HG02763 (cell line): ENCODE measurements around the gene PLGRKT.
A peak's percentile ranks its signal among the peaks of the same experiment; 100 is the strongest.
"Not testable (repeated sequence)": the region's sequence is repeated elsewhere in the genome, so short reads cannot be mapped to it uniquely, and the experiment has no call there.

Source experiments
- ATAC-seq: cut with Tn5 transposase; IDR thresholded peaks from one replicate; pipeline ENCODE4 v1.9.1; 2021; ENCODE audit warnings: mild to moderate bottlenecking, moderate library complexity; ENCODE audit not compliant: unreplicated experiment

The PLGRKT gene, protein sequence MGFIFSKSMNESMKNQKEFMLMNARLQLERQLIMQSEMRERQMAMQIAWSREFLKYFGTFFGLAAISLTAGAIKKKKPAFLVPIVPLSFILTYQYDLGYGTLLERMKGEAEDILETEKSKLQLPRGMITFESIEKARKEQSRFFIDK

DNA sequence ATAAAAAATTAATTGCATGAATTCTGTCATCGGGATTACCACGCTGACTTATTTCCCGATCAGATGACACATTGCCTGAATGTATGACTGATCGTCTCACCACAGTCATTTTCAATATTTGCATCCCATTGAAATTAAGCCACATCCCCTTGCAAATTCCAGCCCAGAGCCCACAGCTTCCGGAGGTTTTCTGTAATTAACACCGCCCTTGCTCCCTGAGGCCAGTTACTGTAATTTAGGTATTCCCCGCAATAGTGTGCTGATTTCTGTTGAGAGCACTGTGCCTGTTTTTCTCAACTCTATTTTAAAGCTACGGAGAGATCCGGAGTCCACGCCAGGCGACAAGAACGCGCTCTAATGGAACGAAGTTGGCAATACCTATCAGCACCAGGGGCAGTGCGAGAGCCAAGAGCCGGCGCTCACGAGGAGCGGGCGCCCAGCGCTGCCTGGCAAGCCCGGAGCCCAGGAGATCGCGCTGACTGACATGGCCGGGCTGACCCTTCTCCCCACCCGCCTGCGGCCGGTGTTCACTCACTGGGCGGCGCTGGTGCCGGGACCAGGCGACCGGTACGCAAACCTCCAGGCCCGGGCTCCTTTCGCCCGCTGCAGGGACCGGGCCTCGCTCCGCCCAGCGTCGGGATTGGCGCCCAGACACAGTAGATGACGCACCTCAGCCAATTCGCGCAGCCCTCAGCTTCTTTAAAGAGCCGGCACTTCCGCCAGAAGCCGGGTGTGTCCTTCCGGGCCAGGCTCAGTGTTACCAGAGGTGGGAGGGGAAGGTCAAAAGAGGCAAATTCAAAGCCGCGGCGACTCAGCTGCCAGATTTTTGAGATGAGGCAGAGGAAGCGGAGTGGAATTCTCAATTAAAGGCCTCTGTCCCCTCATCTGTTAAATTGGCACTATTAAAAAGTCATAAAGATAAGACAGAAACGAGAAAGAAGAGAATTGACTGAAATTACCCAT lies at the start of gene PLGRKT:
TSS of gene PLGRKT (minus strand) at position 672 of the 963 bp plus-strand sequence. CDS start 5,948 bp downstream, outside the sequence.
- peak; percentile 88 for ATAC-seq

DNA sequence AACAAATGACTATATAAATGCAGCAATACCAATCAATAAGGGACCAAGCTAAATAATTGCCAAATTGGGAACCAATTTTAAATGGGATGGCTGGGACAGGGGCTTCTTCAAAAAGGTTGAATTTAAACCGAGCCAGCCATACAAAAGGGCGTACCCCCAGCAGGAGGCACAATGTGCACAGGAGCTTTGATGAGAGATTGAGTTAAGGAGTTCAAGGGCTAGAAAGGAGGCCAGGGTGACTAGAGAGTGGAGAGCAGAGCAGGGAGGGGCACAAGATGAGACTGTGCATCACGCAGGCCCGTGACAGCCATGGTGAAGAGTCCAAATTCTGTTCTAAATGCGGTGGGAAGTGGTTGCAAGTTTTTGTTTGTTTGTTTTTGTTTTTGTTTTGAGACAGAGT lies 49.3 kb upstream of the PLGRKT start:
- no peak for ATAC-seq

DNA sequence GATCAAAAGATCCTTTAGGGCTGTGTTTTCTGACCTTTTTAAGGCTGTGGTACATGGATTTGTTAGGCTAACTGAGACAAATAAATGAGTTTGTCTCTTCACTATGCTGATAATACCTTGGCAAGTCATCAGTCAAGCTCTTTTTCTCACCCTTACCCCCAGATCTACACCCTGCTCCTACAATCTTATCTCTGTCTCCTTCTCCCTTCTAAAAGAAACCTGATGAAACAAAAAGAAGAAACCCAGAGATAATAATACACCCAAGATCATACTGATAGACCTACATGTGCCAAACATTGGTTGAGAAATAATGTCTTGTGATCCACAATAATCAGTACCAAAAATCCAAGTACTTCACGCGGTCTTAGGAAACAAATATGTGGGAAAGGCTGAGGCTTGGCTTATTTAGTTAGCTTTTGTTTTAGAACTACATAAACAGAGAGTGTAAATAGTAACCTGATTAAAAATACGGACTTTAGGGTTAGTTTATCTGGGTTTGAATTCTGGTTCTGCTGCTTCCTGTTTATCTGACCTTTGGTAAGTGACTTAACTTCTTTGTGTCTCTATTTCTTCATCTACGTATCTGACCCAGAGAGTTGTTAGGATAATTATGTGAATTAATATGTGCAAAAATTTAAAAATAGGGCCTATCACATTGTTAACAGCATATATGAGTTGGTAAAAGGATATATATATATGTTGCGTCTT lies 47.8 kb upstream of the PLGRKT start:
- ATAC-seq, result no peak

DNA sequence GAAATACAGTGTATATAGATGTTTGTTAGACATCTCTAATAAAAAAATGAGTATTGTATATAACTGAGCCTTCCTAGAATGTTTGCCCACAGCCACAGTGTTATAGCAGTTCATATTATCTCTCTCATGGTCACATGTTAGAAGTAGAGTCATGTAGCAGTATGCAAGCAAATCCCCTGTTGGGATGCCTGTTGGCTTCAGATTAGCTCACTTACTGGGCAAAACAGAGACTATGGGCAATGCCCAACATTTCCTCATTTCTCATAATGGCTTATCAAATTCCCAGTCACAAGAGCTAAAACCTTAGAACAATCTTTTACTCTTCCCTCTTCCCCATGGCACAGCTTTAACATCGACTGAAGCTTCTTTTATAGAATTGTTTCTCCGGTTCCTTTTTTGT lies 45.6 kb upstream of the PLGRKT start:
- no peak for ATAC-seq

DNA sequence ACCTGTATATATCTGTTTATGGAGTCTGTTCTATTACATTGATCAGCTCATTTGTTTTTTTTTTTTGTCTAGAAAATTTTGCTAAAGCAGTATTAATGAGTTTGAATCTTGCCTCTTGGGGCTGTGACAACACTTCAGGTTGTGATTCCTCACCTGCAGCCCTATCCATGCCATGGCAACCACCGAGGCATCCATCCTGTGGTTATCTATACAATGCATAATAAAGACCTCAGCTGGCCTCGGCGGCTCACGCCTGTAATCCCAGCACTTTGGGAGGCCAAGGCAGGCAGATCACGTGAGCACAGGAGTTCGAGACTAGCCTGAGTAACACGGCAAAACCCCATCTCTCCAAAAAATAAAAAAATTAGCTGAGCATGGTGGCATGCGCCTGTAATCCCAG lies 44.5 kb upstream of the PLGRKT start:
- ATAC-seq, result no peak

DNA sequence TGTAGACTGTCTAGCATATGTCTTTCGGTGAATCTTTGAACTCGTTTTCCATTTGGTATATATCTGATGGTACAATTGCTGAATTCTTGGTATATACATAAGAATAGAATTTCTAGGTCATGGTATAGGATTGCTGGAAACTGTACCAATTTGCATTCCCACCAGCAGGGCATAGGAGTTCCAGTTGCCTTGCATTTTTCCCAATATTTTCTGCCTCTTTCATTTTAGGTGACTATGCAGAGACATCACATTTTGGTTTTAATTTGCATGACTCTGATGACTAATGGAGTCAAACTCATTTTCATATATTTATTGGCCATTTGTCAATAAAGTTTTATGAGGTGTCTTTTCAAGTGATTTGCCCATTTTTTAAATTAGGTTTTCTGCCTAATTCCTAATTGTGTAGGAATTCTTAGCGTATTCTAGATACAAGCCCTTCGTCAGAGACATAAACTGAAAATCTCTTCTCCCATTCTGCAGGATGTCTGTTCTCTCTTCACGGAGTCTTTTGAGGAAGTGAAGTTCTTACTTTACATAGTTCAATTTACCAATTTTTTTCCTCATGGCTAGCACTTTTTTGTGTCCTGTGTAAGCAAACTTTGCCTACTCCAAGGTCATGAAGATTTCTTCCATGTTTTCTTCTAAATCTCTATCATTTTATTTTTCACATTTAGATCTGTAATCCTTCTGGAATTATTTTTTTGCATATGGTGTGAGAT lies 43.8 kb upstream of the PLGRKT start:
- no peak for ATAC-seq

DNA sequence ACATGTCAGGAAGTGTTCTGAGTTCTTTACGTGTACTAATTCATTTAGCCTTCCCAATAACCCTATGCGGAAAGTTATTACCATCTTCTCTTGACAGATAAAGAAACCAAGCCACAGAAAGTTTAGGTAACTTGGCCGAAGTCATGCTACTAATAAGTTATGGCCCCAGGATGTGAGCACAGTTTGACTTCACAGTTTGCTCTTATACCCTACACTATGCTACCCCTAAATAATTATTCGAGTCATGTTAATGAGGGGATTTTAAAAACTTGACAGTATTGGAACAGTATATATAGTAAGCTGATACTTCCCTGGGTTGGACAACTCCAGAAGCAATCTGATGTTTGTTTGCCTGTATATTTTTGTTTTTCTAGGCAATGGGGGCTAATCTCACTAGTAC lies 43.2 kb upstream of the PLGRKT start:
- ATAC-seq, result no peak

DNA sequence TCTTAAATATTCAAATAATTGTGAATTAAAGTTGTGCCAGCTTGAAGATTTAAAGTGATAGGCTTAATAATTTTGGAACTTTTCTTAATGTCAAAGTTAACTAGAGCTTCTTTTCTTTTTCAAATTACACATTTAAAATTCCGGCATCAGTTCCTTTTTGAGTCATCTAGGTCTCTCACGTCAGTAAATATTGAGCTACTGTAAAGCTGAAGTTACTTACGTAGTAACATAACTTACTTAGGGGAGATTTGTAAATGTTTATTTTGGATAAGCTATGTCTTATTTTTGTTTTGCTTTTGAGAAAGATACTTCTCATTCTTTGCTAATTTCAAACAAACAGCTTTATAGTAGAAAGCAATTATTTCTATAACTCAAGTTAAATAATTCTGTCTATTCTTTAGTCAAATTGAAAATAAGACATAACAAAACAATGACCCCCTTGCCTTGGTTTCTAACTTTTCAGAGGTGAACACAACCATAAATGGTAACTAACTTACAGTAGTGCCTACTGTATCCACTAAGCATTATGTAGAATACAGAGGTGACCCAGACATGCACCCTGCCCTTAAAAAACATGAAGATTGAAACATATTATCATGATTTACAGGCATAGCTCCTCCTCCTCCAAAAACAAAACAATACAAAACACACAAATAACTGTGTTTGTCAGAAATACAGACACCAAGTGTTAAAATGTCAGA lies 42.4 kb upstream of the PLGRKT start:
- ATAC-seq, result no peak

DNA sequence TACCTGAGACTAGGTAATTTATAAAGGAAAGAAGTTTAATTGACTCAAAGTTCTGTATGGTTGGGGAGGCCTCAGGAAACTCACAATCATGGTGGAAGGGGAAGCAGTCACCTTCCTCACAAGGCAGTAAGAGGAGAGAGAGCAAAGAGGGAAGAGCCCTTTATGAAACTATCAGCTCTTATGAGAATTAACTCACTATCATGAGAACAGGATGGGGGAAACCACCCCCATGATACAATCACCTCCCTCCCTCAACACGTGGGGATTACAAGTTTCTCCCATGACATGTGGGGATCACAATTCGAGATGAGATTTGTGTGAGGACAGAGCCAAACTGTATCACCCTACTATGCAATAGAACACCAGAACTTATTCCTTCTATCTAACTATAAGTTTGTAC lies 40.5 kb upstream of the PLGRKT start:
- no peak for ATAC-seq

DNA sequence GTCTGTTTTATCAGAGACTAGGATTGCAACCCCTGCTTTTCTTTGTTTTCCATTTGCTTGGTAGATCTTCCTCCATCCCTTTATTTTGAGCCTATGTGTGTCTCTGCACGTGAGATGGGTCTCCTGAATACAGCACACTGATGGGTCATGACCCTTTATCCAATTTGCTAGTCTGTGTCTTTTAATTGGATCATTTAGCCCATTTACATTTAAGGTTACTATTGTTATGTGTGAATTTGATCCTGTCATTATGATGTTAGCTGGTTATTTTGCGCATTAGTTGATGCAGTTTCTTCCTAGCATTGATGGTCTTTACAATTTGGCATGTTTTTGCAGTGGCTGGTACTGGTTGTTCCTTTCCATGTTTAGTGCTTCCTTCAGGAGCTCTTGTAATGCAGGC lies 37.9 kb upstream of the PLGRKT start:
- not testable (repeated sequence) for ATAC-seq

DNA sequence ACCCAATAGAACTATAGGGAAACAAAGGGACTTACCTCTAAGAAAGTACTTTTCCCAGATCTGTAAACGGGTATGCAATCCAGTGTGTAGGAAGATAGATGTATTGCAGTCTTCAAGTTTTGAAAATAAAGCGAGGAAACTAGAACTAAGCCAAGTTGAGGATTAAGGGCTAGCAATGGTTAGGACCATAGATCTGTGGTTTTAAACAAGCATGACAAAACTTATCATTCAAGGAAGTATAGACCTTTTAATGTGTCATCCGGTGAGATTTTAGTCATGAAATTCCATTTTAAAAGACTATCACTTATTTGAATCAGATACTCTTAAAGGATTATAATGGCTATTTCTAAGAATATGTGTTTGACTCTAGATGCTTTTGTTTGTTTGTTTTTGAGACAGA lies 33.1 kb upstream of the PLGRKT start:
- ATAC-seq, result no peak

DNA sequence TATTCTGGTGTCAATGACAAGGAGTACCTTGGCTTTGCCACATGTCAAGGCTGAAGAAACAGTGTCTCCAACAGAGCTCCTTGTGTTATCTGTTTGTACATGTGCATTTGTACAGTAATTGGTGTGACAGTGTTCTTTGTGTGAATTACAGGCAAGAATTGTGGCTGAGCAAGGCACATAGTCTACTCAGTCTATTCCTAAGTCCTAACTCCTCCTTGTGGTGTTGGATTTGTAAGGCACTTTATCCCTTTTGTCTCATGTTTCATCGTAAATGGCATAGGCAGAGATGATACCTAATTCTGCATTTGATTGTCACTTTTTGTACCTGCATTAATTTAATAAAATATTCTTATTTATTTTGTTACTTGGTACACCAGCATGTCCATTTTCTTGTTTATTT lies 32.4 kb upstream of the PLGRKT start:
- no peak for ATAC-seq

DNA sequence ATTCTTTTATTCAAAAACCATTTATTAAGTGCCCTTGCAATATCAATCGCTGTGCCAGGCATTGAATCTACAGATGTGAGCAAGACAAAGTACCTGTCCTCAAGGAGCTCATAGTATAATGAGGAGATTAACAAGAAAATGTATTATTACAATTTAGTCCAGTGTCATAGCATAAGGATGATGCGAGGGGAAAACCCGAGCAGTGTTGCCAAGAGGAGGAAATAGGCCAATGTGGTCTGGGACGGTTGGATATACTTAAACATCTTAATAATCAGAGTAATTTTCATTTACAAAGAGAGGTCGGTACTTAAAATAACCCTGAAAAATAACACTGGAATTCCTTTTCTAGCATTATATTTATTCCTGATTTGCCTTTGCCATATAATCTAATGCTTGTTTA lies 31.1 kb upstream of the PLGRKT start:
- no peak for ATAC-seq

DNA sequence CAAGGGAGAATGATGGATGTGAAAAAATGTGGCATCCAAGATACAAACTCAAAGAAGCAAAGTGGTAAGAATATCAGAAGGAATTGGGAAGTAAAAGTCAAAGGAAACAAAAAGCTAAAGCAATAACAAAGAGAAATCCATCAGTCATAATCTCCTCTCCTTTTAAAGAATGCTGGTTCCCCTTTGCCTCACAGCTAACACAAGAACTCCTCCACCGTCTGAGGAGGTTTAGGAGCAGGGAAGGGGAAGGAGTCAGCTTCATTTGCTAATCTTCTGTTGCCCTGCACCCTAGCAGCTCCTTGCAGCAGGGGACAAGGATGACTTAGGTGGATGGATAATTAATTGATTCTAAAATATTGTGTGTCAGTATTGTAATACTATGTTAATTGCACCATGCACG lies 29.0 kb upstream of the PLGRKT start:
- ATAC-seq, result no peak

DNA sequence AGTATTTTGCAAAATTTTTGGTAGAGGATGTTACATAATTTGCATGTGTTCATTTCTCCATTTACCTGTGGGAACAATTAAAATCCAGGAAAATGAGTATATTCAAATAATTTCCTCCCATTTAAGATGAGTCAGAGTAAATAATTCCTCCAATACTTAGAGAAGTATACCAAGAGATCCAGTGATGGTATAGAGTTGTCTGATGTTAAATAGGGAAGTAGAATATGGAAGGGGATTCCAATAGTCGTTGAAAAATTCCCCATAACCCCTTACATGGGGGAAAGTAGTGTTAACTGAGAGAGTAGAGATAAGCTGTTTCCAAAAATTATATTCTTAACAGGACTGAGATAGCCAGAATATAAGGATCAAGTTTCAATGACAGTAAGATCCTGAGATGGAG lies 28.3 kb upstream of the PLGRKT start:
- ATAC-seq, result no peak

DNA sequence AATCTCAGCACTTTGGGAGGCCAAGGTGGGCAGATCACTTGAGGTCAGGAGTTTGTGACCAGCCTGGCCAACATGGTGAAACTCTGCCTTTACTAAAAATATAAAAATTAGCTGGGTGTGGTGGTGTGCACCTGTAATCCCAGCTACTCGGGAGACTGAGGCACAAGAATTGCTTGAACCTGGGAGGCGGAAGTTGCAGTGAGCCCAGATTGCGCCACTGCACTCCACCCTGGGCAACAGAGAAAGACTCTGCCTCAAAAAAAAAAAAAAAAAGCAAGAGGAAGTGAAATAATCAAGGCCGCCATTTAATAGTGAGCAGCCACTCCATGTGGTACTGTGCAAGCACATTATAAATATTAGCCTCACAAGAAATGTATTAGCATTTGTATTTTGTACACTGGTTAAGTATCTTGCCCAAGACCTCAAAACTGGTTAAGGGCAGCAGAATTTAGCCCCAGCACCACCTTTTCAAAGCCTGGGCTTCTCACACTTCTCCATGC lies 27.2 kb upstream of the PLGRKT start:
- ATAC-seq, result not testable (repeated sequence)

DNA sequence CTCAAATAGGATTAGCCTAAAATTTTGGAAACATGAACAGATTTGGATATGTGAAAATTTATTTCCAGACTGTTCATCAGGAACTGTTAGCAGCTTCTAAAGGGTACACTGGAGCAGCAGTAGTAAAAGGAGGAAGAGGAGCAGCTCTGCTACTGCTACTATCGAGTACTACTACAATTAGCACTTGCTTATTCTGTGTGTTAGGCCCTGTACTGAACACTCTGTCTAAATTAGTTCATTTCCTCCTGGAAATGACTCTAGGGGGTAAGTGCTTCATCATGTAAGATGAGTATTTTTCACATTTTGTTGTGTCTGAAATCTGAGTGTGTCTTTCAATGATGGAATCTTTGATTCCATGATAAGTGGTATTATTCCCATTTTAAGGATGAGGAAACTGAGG lies 22.4 kb upstream of the PLGRKT start:
- ATAC-seq, result no peak

DNA sequence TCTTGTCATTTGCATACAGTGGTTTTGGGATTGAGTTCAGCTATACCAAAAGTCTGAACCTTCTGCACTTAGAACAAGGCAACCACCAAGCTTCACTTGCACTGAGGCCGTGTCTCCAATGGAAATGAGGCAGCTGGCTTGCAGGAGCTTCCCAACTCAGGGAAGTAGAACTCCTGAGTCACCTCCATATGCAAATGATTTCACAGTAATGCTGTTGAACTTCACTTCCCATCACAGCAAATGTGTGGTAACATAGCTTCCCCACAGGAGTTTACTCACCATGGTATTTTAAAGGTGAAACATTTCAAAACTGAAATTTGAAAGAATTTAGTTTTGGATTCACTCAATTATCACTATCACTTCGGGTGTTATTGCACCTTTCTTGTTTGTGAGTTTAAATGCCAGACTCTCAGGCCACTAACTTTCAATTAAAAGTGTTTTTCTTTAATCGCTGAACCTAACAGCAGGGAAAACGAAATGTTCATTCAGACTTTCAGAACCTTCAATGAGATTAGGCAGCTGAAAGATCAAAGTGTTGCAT lies 21.6 kb upstream of the PLGRKT start:
- peak; percentile 65 for ATAC-seq

DNA sequence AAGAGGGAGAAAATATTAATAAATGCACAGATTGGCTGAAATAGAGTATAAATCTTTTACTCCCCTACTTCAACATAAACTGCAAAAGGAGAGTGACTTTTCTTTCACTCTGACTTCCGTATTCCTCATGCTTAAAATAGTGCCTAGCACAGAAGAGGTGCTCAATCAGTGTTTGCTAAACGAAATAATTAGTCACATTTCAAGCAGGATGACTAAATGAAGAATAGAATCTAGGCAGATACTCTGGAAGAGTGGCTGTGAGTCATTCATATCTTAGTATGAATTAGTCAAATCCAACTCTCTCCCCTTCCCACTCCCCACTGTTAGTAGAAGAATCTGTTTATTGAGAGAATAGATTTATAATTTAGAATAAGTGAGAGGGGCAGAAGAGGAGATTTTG lies 17.5 kb upstream of the PLGRKT start:
- no peak for ATAC-seq

DNA sequence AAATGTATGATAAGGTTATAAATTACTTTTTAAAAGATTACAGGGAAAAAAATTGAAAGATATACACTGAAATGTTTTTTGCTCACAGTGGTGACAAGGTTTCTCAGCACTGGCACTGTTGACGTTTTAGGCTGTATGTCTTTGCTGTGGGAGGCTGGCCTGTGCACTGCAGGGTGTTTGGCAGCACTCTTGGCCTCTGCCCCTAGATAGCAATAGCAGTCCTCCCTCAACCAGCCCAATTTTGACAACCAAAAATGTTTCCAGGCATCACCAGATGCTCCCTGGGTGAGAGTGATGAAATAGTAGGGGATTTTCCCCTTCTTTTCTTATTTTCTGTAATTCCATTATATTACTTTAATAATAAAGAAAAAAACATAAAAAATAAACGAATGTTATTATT lies 15.9 kb upstream of the PLGRKT start:
- no peak for ATAC-seq
